K562 (cell line): Measurements from ENCODE around the gene DNAAF9. TPM values are rescaled to one million over a fixed set of nuclear protein-coding genes. Genes with fewer than 3 reads are reported as not detected.

Experiments
- ATAC-seq: fragments of 200-7000 bp; cut with Tn5 transposase; 3 replicates; pipeline ENCODE4 v1.9.1; 2020; ENCODE audit warnings: moderate library complexity
- BruUV-seq: library from RNA; stranded (reverse); fragments of 400-500 nt; replicated peaks from 2 replicates; lab custom pipeline; 2021; lab: Mats Ljungman, UMichigan
- CTCF ChIA-PET: fragments of 300-600 bp; formaldehyde crosslinking; extraction: SDS; loops from one replicate; lab custom pipeline; 2021; ENCODE audit warnings: low intra/inter-chr PET ratio; lab: Yijun Ruan, JAX
- POLR2A ChIA-PET: fragments of 300-600, 350-650 bp; sonication (Branson Sonifier 250); formaldehyde crosslinking; extraction: SDS; loops from one replicate; lab custom pipeline; 2021; ENCODE audit warnings: antibody characterized with exemption, inconsistent platforms; lab: Yijun Ruan, JAX
- DNase-seq, 4 experiments: peaks; one replicate each; pipeline versions ENCODE4 v3.0.0 to v3.0.0-alpha.2; 2011 to 2018; ENCODE audit warnings: low spot score in 3 of 4, mixed read lengths in 3 of 4; ENCODE audit errors: extremely low read depth in 1 of 4
- FAIRE-seq: peaks from 2 replicates; lab custom pipeline; 2011; peaks lifted over from hg19 to GRCh38; lab: Jason Lieb, UNC
- H2AFZ ChIP-seq: 2 replicates; pipeline ENCODE4 v1.6.0; 2011; ENCODE audit warnings: low read depth, low read length, control low read depth, inconsistent platforms
- H3K27ac ChIP-seq: fragments of 200-600 bp; 3 replicates; pipeline ENCODE4 v1.8.0; 2011; ENCODE audit warnings: low read depth, mild to moderate bottlenecking, control low read depth, inconsistent platforms, low read length, moderate library complexity, mixed read lengths; ENCODE audit errors: extremely low read depth
- H3K27me3 ChIP-seq, 2 experiments: fragments of 300-600 bp in 1 of 2; 2 replicates in 1 of 2; 3 replicates in 1 of 2; pipeline versions ENCODE4 v1.6.0 to v1.8.0; 2011; ENCODE audit warnings: inconsistent platforms in 2 of 2, low read length in 2 of 2, mild to moderate bottlenecking in 1 of 2, mixed read lengths in 1 of 2, moderate library complexity in 1 of 2; ENCODE audit not compliant: control insufficient read depth in 2 of 2, insufficient read depth in 2 of 2
- H3K36me3 ChIP-seq: fragments of 300-600 bp; 3 replicates; pipeline ENCODE4 v1.8.0; 2011; ENCODE audit warnings: mild to moderate bottlenecking, low read length, inconsistent platforms; ENCODE audit not compliant: control insufficient read depth, insufficient read depth
- H3K4me1 ChIP-seq, 2 experiments: fragments of 200-600 bp in 1 of 2; replicated peaks in 1 of 2; 2 replicates in 1 of 2; 3 replicates in 1 of 2; pipeline versions ENCODE4 v1.5.1 to v1.8.0; 2011; ENCODE audit warnings: inconsistent platforms in 2 of 2, low read length in 2 of 2, mild to moderate bottlenecking in 1 of 2, mixed read lengths in 1 of 2, moderate library complexity in 1 of 2; ENCODE audit not compliant: control insufficient read depth in 2 of 2, insufficient read depth in 2 of 2
- H3K4me2 ChIP-seq: 2 replicates; pipeline ENCODE4 v1.6.1; 2011; ENCODE audit warnings: low read length, control low read depth, inconsistent platforms, mixed read lengths; ENCODE audit not compliant: insufficient read depth
- H3K4me3 ChIP-seq: fragments of 200-600 bp; sonication (generic), shearing (Covaris generic); 2 replicates; pipeline ENCODE4 v1.5.1; 2016; ENCODE audit warnings: control low read depth, inconsistent platforms
- H3K79me2 ChIP-seq: fragments of 200-600 bp; 3 replicates; pipeline ENCODE4 v1.8.0; 2011; ENCODE audit warnings: low read length, inconsistent platforms; ENCODE audit not compliant: control insufficient read depth, insufficient read depth
- H3K9ac ChIP-seq, 2 experiments: 2 replicates each; pipeline versions ENCODE4 v1.6.0 to v1.6.1; 2011; ENCODE audit warnings: low read depth in 2 of 2, low read length in 2 of 2, control low read depth in 1 of 2, inconsistent platforms in 1 of 2, mild to moderate bottlenecking in 1 of 2, mixed read lengths in 1 of 2; ENCODE audit not compliant: insufficient read depth in 1 of 2
- H3K9me1 ChIP-seq: one replicate; pipeline ENCODE4 v1.6.0; 2011; ENCODE audit warnings: inconsistent platforms, mild to moderate bottlenecking, low read length, moderate library complexity; ENCODE audit not compliant: control insufficient read depth, insufficient read depth
- H3K9me3 ChIP-seq: replicated peaks from 2 replicates; pipeline ENCODE4 v1.5.1; 2011; ENCODE audit warnings: low read depth, low read length, inconsistent platforms; ENCODE audit not compliant: control insufficient read depth, insufficient read depth
- H4K20me1 ChIP-seq: replicated peaks from 2 replicates; pipeline ENCODE4 v1.6.1; 2011; ENCODE audit warnings: low read length, inconsistent platforms, mixed read lengths; ENCODE audit not compliant: control insufficient read depth, insufficient read depth
- CTCF ChIP-seq, 3 experiments: IDR thresholded peaks in 2 of 3; conservative IDR thresholded peaks in 1 of 3; 2 replicates each; pipeline ENCODE4 v1.5.1; 2011 to 2012; ENCODE audit warnings: low read length in 3 of 3, mild to moderate bottlenecking in 3 of 3, control low read depth in 2 of 3, improper control_type of control experiment in 1 of 3, inconsistent platforms in 1 of 3, low read depth in 1 of 3, mixed read lengths in 1 of 3, moderate library complexity in 1 of 3; ENCODE audit not compliant: insufficient read depth in 2 of 3
- EZH2 ChIP-seq: IDR thresholded peaks from 2 replicates; pipeline ENCODE4 v1.6.1; 2012; ENCODE audit warnings: low read depth, mild to moderate bottlenecking, inconsistent platforms, low read length, borderline replicate concordance
- GATAD2A ChIP-seq: fragments of 450-650 bp; IDR thresholded peaks from 2 replicates; pipeline ENCODE4 v1.6.1; 2017
- HOXB6 ChIP-seq: fragments of 250-450 bp; sonication (Bioruptor Pico); IDR thresholded peaks from 2 replicates; pipeline ENCODE4 v1.5.1; 2022; ENCODE audit warnings: mild to moderate bottlenecking, borderline replicate concordance
- MITF ChIP-seq: IDR thresholded peaks from 2 replicates; pipeline ENCODE4 v1.6.1; 2014; ENCODE audit warnings: antibody characterized with exemption
- RAD21 ChIP-seq, 2 experiments: fragments of 250-450 bp in 1 of 2; fragments of 450-650 bp in 1 of 2; sonication (Bioruptor Pico) in 1 of 2; formaldehyde crosslinking in 1 of 2; IDR thresholded peaks in 1 of 2; conservative IDR thresholded peaks in 1 of 2; 2 replicates each; pipeline versions ENCODE4 v1.4.0 to v1.8.0; 2020 to 2022; ENCODE audit warnings: mild to moderate bottlenecking in 2 of 2, moderate library complexity in 1 of 2
- ZBTB12 ChIP-seq: fragments of 250-450 bp; sonication (Bioruptor Pico); IDR thresholded peaks from 2 replicates; pipeline ENCODE4 v1.4.0; 2020
- WGBS: fragments of 100-300 bp; shearing (Covaris generic); methylation state at CpG from one replicate; pipeline ENCODE4 v1.1.6; 2016; ENCODE audit warnings: low coverage, mixed read lengths; ENCODE audit not compliant: insufficient coverage; ENCODE audit errors: missing lambda C conversion rate; 5-methylcytosine and 5-hydroxymethylcytosine counted together
- in situ Hi-C: fragments of 300-500 bp; cut with MboI; formaldehyde crosslinking; loops from 4 replicates; pipeline ENCODE4 v1.15.0; 2018; ENCODE audit warnings: inconsistent platforms, mixed read lengths
- intact Hi-C: fragments of 100-400 bp; cut with micrococcal nuclease; formaldehyde crosslinking; loops from 2 replicates; pipeline ENCODE4 v1.14.2; 2022
- polyA plus RNA-seq, 8 experiments: library from polyadenylated mRNA; depleted of rRNA in 4 of 8; stranded (reverse) in 5 of 8; unstranded in 3 of 8; fragments of >200 nt; fragmentation: Nextera tagmentation in 2 of 8; fragmentation: Illumina TruSeq in 1 of 8; extraction: Ambion mirVana in 2 of 8; extraction: Trizol in 1 of 8; gene quantifications; 2 replicates each; pipeline versions ENCODE4 v1.2.1 to v1.2.3, GENCODE V29; 2011 to 2014; ENCODE audit warnings: inconsistent platforms in 1 of 8, missing spikeins in 1 of 8
- total RNA-seq, 7 experiments: library from RNA; depleted of rRNA in 6 of 7; stranded (reverse); fragments of >200 nt in 6 of 7; fragmentation: Illumina TruSeq in 2 of 7; extraction: Trizol in 2 of 7; gene quantifications; 2 replicates each; pipeline versions ENCODE4 v1.2.1 to v1.2.3, GENCODE V29; 2011 to 2021; ENCODE audit warnings: low replicate concordance in 1 of 7

Gene DNAAF9
- total and polyA plus RNA-seq, 9 of the 15 experiments (the other 6 are each of a cell fraction or from before 2014, with no cell fraction given) = 0.42 to 2.9 (median 1.9) TPM

GRCh38 chr20:3360752-3361151 lies 46.7 kb downstream of the DNAAF9 start (continued):
- TF ChIP-seq EZH2 (no peak), ZBTB12 (CRISPR knock-in tag) (no peak), MITF (no peak), HOXB6 (CRISPR knock-in tag) (no peak)

- Histone ChIP-seq H3K9me1 (no peaks in the 10 kb centered on the region), H3K27ac (no peak overlapping the region), H3K36me3 (no peaks in the 10 kb centered on the region), H3K4me1 (peaks cover 0 to 2% of the 10 kb centered on the region in 2 experiments; a peak in 2 of 5 replicates), H3K9ac (no peak overlapping the region), H3K4me3 (no peak overlapping the region), H3K27me3 (no peaks in the 10 kb centered on the region), H4K20me1 (no peaks in the 10 kb centered on the region), H2AFZ (no peak overlapping the region), H3K4me2 (no peak overlapping the region), H3K79me2 (no peaks in the 10 kb centered on the region), H3K9me3 (no peaks in the 10 kb centered on the region)
- in situ Hi-C loops (no loop called here), intact Hi-C loops (no loop called here)
- WGBS = 56% methylated on average over 4 of the region's 5 CpGs
- DNase-seq (no peak), FAIRE-seq (no peak), ATAC-seq (peak; percentile 45; the same call in 1 of the 3 replicates)
- no TSS peak for BruUV-seq
- ChIA-PET POLR2A (interaction anchor here (0.7 kb wide), 1 partner anchor 255 kb away, joined by 3 read pairs; no protein-coding TSS in a partner anchor), CTCF (no interaction called here)
- TF ChIP-seq CTCF (IDR thresholded peaks at IDR 0.05 in 2 of 3, conservative IDR thresholded peaks at IDR 0.05 in 1 of 3; ENCODE audit: insufficient read depth in 2 of 3, low read depth in 1 of 3, low read length in 3 of 3) (peak in 1 of 3 experiments; percentile 38; a peak in 2 of 6 replicates), RAD21 (CRISPR knock-in tag; conservative IDR thresholded peaks at IDR 0.05 in 1 of 2, IDR thresholded peaks at IDR 0.05 in 1 of 2) (peak in 1 of 2 experiments; percentile 35; a peak in 2 of 4 replicates), GATAD2A (no peak)
These were observed 48.7 kb downstream of the DNAAF9 start for GRCh38 chr20:3358676-3359340.
